C4-2B (cell line): Measurements from ENCODE around the gene THADA.

ENCODE experiments used
- ZFX ChIP-seq: fragments of 450-650 bp; IDR thresholded peaks from 2 replicates; pipeline ENCODE4 v1.6.1; 2017
- TF ChIP-seq, protein P1 (sequence below): fragments of 450-650 bp; conservative IDR thresholded peaks from 2 replicates; pipeline ENCODE4 v1.5.1; 2017; ENCODE audit warnings: mild to moderate bottlenecking

DNA sequence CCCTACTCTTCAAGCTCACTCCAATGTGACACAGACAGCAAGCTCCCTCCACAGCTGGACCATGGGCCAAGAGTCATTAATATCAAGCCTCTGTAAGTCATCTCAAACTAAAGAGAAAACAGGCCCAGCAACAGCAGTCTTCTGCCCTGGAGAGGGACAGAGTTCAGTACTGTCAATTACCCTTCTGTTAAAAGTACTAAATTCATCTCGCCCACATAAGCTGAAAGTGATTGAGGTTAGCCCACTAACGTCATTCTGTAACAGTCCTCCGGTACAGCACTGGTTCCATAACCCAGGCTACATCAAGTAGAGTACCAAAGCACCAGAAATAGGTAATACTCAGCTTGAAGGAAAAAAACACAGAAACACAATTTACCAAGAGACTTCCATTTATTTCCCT is 25.9 kb downstream of the THADA start:
- TF ChIP-seq, protein P1, sequence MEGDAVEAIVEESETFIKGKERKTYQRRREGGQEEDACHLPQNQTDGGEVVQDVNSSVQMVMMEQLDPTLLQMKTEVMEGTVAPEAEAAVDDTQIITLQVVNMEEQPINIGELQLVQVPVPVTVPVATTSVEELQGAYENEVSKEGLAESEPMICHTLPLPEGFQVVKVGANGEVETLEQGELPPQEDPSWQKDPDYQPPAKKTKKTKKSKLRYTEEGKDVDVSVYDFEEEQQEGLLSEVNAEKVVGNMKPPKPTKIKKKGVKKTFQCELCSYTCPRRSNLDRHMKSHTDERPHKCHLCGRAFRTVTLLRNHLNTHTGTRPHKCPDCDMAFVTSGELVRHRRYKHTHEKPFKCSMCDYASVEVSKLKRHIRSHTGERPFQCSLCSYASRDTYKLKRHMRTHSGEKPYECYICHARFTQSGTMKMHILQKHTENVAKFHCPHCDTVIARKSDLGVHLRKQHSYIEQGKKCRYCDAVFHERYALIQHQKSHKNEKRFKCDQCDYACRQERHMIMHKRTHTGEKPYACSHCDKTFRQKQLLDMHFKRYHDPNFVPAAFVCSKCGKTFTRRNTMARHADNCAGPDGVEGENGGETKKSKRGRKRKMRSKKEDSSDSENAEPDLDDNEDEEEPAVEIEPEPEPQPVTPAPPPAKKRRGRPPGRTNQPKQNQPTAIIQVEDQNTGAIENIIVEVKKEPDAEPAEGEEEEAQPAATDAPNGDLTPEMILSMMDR, result no peak
- TF ChIP-seq ZFX, result no peak
